Activated CD8-positive, alpha-beta memory T cell treated with anti-CD3 and anti-CD28 coated beads, Interleukin-2, amount 50 U/mL, for 1 hour (primary cell): Measurements from ENCODE around the gene PKDCC.
A peak's percentile ranks its signal among the peaks of the same experiment; 100 is the strongest.

ENCODE experiments used
- DNase-seq: peaks from one replicate; pipeline ENCODE4 v3.0.0-alpha.2; 2020; ENCODE audit errors: extremely low read depth

The PKDCC gene

DNA sequence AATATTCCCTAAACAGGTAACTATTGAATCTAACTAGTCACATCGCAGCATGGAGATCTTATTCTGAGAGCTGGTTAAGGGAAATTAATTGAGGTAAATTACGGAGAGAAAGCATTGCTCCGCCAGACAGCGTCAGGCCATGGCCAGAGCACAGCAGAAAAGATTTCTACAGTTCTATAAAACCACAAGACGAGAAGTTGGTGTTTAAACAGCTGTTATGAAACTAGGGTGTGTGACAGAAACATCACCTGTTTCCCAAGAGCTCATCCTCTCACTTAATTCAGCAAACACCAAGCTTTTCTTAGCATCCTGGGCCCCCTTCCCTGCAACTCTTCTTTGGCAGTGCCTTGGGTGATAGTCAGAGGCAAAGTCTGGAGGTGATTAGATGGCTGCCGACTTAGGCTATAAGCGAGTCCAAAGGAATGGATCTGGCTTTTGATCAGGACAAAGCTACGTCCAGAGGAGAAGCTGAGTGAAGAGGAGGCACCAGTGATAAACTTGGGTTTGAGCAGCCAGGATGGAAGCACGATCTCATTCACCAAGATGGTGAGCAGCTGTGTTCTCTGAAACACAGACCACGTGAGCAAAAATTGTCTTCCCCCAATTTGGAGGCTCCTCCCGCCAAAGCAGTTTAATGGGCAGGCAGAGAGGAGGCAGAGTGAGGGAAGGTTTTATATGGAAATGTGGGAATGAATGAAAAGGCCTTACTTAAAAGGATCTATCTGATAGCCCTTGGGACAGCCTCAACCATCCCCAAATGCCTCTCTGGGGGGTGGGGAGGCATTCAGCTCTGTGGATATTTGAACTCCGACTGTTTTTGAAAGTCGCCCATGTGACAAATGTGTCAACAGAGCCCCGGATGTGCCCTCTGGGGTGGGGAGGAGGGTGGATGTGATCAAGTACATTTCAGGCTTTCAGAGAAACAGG is 57.8 kb downstream of the PKDCC start:
- peak; percentile 69 for DNase-seq

GRCh38 chr2:42106257-42106816 is 58.5 kb downstream of the PKDCC start:
- no peak for DNase-seq

DNA sequence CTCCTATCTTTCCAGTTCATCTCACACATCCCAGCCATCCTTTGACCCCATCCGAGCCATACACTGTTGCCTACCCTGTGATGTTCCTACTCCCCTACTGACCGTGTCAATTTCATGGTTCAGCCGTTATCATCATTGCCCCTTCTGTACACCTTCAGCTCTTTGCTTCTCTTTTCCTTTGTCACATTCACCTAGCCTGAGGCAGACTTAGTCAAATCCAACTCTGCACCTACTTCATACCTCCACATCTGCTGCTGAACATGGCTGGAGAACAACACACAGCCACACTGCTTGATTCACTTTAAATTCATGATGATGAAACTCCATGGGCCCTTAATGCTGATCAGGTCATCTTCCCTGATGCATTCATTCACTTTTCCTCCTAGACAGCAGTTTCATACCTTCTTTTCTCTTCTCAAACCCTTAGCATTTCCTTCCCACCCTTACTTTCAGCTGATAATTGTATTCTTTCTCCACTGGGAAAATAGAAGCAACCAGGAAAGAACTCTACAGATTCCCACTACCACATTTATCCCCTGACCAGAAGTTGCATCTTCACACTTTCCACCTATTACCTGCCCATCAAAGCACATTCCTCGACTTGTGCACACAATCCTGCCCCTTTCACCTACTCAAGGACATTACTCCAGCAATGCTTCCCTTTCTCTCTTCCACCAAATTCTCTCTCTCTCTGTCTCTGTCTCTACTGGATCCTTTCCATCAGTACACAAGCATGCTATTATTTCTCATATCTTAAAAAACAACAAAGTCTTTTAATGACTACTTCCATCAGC is 59.6 kb downstream of the PKDCC start:
- no peak for DNase-seq
